Measurements from ENCODE around the gene RYR1.
A peak's percentile ranks its signal among the peaks of the same experiment; 100 is the strongest.
"Not testable (repeated sequence)": the region's sequence is repeated elsewhere in the genome, so short reads cannot be mapped to it uniquely, and the experiment has no call there.

Gene RYR1

GRCh38 chr19:38490861-38491260 is 57.4 kb downstream of the RYR1 start:
- no peak for DNase-seq (ENCODE audit: low read depth)

- no peak for DNase-seq (ENCODE audit: low read depth)
These were observed 58.8 kb downstream of the RYR1 start for GRCh38 chr19:38492181-38492813.

- DNase-seq (ENCODE audit: low read depth) = no peak
These were observed 60.9 kb downstream of the RYR1 start for GRCh38 chr19:38494379-38494778.

GRCh38 chr19:38495375-38495774 is 61.9 kb downstream of the RYR1 start:
- DNase-seq (ENCODE audit: low read depth) = not testable (repeated sequence)

- DNase-seq (ENCODE audit: low read depth) = no peak
These were observed 62.6 kb downstream of the RYR1 start for GRCh38 chr19:38496116-38496515.

- no peak for DNase-seq (ENCODE audit: low read depth)
These were observed 63.4 kb downstream of the RYR1 start for GRCh38 chr19:38496603-38497487.

GRCh38 chr19:38497907-38498306 is 64.4 kb downstream of the RYR1 start:
- no peak for DNase-seq (ENCODE audit: low read depth)

- no peak for DNase-seq (ENCODE audit: low read depth)
These were observed 66.0 kb downstream of the RYR1 start for GRCh38 chr19:38499532-38499931.

- no peak for DNase-seq (ENCODE audit: low read depth)
These were observed 67.0 kb downstream of the RYR1 start for GRCh38 chr19:38500450-38500849.

GRCh38 chr19:38502410-38503076 is 69.1 kb downstream of the RYR1 start:
- DNase-seq (ENCODE audit: low read depth) = no peak

GRCh38 chr19:38503077-38503410 is 69.6 kb downstream of the RYR1 start:
- DNase-seq (ENCODE audit: low read depth) = no peak

GRCh38 chr19:38505958-38506357 is 72.5 kb downstream of the RYR1 start:
- DNase-seq (ENCODE audit: low read depth) = no peak

- no peak for DNase-seq (ENCODE audit: low read depth)
These were observed 72.9 kb downstream of the RYR1 start for GRCh38 chr19:38506375-38506722.

- DNase-seq (ENCODE audit: low read depth) = peak; percentile 81
These were observed 73.4 kb downstream of the RYR1 start for GRCh38 chr19:38506723-38507550.

- no peak for DNase-seq (ENCODE audit: low read depth)
These were observed 74.1 kb downstream of the RYR1 start for GRCh38 chr19:38507551-38508127.

GRCh38 chr19:38508507-38508906 is 75.0 kb downstream of the RYR1 start:
- DNase-seq (ENCODE audit: low read depth) = no peak

GRCh38 chr19:38509027-38509426 is 75.5 kb downstream of the RYR1 start:
- DNase-seq (ENCODE audit: low read depth) = no peak

GRCh38 chr19:38511074-38511708 is 77.7 kb downstream of the RYR1 start:
- DNase-seq (ENCODE audit: low read depth) = no peak

- DNase-seq (ENCODE audit: low read depth) = no peak
These were observed 78.8 kb downstream of the RYR1 start for GRCh38 chr19:38512277-38512676.

- DNase-seq (ENCODE audit: low read depth) = not testable (repeated sequence)
These were observed 79.7 kb downstream of the RYR1 start for GRCh38 chr19:38513156-38513555.

GRCh38 chr19:38513762-38514167 is 80.3 kb downstream of the RYR1 start:
- DNase-seq (ENCODE audit: low read depth) = no peak

Measured in stimulated activated CD8-positive, alpha-beta memory T cell treated with anti-CD3 and anti-CD28 coated beads, Interleukin-7, amount 100 ng/mL, for 24 hours (primary cell).